AG09319 (cell line): ENCODE results near the gene AVPR1B.

Experiments
- DNase-seq: peaks from one replicate; pipeline ENCODE4 v3.0.0-alpha.2; 2010; ENCODE audit warnings: low read depth; ENCODE audit errors: extremely low read depth
- TF ChIP-seq, protein P1 (sequence below): IDR thresholded peaks from 2 replicates; pipeline ENCODE4 v1.5.1; 2011; ENCODE audit warnings: low read depth, mild to moderate bottlenecking, inconsistent platforms, low read length, moderate library complexity

The AVPR1B gene

DNA sequence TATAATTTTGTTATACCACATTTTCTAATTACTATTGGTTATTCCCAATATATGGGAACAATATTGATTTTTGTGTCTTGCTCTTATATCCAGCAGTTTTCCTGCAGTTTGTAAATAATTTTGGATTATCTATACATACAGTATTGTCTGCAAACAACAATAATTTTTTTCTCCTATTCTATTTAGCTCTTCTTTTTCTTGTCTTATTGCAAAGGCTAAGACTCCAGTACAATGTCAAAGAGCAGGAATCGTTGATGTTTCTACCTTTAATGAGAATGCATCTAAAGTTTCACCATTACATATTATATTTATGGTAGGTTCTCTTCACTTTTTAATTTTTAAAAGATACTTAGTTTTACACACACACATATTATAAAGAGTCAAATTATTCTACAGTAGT, 4.1 kb upstream of the AVPR1B start:
- DNase-seq: no peak
- TF ChIP-seq, protein P1, sequence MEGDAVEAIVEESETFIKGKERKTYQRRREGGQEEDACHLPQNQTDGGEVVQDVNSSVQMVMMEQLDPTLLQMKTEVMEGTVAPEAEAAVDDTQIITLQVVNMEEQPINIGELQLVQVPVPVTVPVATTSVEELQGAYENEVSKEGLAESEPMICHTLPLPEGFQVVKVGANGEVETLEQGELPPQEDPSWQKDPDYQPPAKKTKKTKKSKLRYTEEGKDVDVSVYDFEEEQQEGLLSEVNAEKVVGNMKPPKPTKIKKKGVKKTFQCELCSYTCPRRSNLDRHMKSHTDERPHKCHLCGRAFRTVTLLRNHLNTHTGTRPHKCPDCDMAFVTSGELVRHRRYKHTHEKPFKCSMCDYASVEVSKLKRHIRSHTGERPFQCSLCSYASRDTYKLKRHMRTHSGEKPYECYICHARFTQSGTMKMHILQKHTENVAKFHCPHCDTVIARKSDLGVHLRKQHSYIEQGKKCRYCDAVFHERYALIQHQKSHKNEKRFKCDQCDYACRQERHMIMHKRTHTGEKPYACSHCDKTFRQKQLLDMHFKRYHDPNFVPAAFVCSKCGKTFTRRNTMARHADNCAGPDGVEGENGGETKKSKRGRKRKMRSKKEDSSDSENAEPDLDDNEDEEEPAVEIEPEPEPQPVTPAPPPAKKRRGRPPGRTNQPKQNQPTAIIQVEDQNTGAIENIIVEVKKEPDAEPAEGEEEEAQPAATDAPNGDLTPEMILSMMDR: no peak

DNA sequence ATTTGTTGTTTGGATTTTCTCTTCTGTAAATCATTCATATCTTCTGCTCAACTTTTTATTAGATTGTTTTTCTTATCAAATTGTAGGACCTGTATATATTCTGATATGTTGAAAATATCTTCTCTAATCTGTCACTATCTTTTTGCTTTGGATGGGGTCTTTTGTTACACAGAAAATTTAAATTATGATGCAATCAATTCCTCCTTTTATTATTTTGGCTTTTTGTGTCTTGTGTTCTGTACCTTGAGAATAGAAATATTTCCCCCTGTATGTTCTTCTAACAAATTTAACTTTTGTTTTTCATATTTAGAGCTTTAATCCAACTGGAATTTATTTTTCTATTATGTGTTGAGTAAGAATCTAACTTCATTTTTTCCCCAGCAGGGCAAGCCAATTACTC, 3.2 kb upstream of the AVPR1B start:
- DNase-seq: no peak
- TF ChIP-seq, protein P1: no peak

DNA sequence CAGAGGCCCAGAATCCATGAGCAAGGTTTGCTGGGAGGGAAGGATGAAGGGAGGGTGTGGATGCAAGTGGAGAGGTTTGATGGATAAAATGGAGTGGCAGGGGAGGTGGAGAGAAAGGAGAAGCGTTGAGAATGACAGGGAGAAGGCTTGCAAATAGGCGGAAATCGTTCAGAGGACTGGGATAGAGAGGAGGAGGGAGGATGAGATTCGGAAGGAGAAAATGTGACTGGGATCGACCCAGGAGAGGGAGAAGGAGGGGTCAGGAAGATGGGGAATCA, 376 bp downstream of the AVPR1B start:
- no peak for DNase-seq
- TF ChIP-seq, protein P1: no peak

DNA sequence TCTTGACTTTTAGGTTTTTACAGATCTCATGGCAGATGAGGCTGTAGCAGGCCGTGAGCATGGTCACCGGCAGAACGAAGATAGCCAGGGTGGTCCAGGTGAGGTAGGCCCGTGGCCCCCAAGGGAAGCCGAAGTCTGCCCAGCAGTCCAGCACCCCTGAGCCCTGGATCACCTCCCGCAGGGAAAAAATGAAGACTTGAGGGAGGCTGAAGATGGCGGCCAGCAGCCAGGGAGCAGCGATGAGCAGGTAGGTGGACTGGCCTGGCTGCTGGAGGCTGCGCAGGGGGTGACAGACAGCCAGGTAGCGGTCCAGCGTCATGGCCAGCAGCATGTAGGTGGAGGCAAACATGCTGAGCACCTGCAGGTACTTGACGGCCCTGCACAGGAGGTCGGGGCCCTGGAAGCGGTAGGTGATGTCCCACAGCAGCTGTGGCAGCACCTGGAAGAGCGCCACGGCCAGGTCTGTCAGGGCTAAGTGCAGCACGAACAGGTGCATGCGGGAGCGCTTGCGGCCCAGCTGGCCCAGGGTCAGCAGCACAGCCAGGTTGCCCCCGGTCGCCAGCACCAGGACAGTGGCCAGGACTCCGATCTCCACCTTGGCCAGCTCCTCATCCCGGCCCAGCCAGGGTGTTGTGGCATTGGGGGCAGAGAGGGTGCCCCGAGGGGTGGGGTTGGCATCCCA, 856 bp downstream of the AVPR1B start:
- DNase-seq: no peak
- TF ChIP-seq, protein P1: no peak

DNA sequence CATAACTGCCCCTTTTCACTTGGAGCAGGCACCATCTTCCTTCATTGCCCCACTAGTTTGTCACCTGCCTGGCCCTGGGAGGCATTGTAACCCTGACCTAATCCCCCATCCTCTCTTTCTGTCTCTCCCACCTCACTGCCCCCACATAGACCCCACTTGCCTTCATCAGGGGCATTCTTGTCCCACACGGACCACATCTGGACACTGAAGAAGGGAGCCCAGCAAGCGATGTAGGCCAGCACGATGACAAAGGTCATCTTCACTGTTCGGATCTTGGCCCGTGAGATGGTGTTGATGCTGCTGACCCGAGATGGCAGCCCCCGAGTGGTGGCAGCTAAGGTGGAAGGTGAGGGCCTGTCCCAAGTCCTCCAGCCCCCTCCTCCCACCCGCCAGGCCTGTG, 1.4 kb downstream of the AVPR1B start:
- TF ChIP-seq, protein P1: no peak
- no peak for DNase-seq

DNA sequence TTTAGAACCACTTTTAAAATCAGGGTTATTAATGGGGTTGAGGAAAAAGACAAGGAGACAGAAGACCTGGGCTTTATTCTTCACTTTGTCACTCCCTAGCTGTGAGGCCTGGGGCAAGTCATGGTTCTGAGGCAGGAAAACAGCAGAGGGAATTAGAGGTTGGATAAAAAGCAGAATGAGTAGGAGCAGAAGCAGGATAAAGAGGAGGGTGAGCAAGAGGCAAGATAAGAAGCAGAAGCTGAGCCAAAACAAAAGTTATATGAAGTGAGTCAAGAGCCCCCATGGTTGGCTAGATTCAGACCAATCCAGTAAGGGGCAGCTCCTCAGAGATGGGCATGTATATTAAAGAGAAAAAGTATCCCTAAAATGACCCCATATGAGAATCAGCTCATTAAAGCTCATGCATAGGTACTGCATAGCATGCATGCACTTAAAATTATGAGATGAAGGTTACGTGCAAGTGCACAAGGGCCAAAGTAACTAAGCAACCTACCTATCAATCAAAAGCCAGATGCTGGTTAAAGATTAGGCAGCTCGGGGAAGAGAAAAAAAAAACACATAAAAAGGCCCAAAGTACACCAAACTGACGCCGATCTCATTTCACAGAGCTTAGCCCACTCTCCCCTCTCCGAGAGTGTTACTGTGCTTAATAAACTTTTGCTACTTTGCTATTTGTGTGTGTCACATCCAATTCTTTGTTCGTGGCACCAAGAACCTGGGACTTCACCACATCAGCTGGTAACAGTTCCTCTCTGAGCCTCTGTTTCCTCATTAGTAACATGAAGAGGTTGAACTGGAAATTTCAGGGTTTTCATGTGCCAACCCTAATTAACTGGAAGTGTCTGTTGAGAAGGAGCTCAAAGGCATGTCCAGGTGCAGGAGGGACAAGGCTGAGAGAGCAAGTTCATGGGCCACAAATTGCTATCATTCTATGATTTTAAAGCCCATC, 2.2 kb downstream of the AVPR1B start:
- no peak for DNase-seq

More for the DNA sequence above, 2.2 kb downstream of the AVPR1B start:
- TF ChIP-seq, protein P1: no peak
